HG02840 (cell line): ENCODE results near the gene HNF1A.
A peak's percentile ranks its signal among the peaks of the same experiment; 100 is the strongest.

Source experiments
- ATAC-seq: cut with Tn5 transposase; IDR thresholded peaks from one replicate; pipeline ENCODE4 v1.9.1; 2021; ENCODE audit warnings: mild to moderate bottlenecking, moderate library complexity, moderate number of reproducible peaks; ENCODE audit not compliant: unreplicated experiment, low FRiP score

HNF1A gene

DNA sequence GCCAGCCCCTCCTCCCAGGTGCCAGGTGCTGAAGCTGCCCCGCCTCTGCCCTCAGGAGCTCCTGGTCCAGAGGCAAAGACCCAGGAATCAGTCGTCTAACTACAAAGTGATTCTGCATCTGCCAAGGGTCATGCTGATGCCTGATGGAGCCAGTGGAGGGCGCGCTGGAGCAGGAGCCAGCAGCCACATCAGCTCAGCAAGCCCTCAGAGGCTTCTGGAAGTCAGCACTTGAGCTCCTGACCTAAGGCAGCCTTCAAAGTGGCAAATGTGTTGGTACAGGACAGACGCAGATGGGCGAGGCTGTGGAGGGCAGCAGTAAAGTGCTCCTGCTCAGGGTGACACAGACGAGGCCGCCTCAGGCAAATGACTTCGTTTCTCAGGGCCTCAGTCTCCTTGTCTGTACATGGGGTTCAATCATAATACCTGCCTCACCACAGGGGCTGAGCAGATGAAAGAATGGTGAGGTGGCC lies 27.0 kb downstream of the HNF1A start:
- ATAC-seq = no peak

DNA sequence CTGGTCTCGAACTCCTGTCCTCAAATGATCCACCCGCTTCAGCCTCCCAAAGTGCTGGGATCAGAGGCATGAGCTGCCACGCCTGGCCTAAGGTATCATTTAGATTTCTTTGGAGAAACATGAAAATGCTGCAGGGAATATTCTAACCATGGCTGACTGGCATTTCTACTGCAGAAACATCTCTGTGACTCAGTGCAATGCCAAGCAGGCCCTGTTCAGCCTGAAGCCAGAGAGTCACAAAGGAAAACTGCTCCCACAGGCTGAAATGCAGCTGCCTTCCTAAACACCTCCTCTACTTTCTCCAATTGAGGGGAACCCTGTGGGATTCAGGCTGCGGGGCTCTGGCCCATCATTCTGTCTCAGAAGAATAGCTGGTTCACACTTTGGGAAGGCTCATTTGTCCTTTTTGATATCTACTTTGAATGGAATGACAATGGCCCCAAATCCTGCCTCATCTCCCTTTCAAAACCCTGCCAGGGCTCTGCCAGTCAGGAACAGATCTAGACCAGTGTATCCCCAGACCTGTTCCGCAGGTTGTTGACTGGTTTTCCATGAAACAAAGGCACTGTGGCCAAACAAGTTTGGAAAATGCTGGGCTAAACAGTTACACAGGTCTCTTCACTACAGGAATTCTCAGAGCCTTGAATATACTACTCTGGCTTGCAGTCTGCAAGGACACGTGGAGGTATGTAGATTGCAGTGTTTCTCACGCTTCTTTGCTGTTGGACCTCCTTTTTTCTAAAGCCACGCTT lies 30.2 kb downstream of the HNF1A start:
- no peak for ATAC-seq

- no peak for ATAC-seq
Measured at GRCh38 chr12:121009741-121010140, 31.4 kb downstream of the HNF1A start.

DNA sequence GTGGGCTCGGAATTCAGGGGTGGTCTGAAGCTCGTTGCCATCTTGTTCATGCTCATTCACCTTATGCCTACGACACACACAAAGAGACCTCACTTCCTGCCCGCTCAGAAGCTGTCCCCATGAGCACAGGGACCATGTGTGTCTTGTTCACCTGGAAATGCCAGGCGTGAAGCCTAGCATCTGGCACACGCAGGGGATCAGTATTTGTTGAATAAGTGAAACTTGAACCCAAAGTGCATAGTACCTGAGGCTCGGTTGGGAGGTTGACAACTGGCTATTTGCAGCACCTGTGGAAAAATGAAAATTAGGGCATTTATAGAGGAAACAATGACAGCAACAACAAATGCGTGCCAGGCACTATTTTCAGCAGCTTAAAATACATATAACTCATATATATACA lies 32.5 kb downstream of the HNF1A start:
- ATAC-seq = no peak

DNA sequence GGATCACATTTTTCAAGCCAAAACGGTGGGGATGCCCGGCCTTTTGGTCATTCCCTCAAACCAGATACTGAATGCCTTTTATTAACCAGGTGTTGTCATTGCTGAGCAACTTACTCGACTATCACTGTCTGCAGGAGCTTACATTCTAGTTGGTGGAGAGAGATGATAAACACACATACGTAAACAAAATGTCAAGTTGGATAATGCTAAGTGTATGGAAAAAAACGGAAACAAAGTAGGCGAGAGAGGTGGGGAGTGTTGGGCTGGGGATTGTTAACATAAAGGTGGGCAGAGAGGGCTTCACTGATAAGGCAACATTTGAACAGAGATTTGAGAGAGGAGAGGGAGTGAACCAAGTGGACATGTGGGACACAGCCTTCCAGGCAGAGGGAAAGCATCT lies 33.5 kb downstream of the HNF1A start:
- ATAC-seq = no peak

- ATAC-seq = no peak
Measured at GRCh38 chr12:121013715-121014114, 35.4 kb downstream of the HNF1A start.

GRCh38 chr12:121015825-121016766 lies 37.8 kb downstream of the HNF1A start, which contains the start of gene C12orf43:
TSS of gene C12orf43 (minus strand) at chr12:121016487. CDS start at chr12:121016474, 13 bp downstream.
- peak; percentile 88 for ATAC-seq

- no peak for ATAC-seq
Measured at GRCh38 chr12:121017966-121018491, 39.7 kb downstream of the HNF1A start.

DNA sequence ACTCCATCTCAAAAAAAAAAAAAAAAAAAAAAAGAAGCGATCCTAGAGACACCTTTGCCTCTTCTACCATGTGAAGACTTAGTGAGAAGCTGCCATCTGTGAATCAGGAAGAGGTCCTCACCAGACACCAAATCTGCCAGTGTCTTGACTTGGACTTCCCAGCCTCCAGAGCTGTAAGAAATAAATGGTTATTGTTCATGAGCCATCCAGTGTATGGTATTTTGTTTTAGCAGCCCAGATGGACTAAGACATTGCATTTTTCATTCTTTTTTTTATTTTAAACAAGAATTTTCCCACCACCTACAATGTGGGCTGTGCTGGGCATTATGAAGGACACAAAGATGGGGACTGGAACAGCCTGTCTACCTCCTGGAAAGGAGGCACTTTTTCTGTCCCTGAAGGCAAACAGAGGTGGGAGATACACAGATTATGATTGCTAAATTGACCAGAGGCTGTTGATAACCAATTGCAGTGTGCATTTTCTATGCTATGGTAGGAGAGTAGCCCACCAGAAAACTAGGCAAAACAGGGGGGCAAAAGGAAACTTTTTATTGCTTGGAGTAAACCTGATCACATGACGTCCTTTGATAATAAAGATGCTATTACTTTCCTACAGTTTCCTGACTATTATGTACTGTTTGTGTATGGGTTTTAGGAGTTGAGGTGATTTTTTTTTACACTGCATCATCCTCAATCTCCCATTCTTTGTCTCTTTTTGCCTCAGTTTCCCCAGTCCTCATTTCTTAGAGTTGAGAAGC lies 40.7 kb downstream of the HNF1A start:
- no peak for ATAC-seq

GRCh38 chr12:121021754-121022153 lies 43.4 kb downstream of the HNF1A start:
- no peak for ATAC-seq

DNA sequence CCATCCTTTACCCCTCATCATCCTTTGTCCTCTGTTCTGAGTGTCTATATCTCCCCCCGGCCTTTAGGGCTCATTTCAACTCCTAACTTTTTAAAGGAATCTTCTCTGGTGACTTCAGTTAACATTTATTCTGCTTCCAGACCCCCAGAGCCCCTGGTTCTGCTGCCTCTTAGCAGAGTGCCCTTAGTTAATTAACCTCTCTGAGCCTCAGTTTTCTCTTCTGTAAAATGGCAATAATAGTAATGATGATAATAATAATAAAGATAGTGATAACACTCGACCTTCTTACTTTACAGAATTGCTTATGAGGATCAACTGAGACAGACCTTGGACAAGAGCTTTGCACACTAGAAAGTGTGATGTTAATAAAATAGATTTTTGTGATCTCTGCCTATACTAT lies 44.4 kb downstream of the HNF1A start:
- no peak for ATAC-seq

- no peak for ATAC-seq
Measured at GRCh38 chr12:121023799-121024198, 45.5 kb downstream of the HNF1A start.

DNA sequence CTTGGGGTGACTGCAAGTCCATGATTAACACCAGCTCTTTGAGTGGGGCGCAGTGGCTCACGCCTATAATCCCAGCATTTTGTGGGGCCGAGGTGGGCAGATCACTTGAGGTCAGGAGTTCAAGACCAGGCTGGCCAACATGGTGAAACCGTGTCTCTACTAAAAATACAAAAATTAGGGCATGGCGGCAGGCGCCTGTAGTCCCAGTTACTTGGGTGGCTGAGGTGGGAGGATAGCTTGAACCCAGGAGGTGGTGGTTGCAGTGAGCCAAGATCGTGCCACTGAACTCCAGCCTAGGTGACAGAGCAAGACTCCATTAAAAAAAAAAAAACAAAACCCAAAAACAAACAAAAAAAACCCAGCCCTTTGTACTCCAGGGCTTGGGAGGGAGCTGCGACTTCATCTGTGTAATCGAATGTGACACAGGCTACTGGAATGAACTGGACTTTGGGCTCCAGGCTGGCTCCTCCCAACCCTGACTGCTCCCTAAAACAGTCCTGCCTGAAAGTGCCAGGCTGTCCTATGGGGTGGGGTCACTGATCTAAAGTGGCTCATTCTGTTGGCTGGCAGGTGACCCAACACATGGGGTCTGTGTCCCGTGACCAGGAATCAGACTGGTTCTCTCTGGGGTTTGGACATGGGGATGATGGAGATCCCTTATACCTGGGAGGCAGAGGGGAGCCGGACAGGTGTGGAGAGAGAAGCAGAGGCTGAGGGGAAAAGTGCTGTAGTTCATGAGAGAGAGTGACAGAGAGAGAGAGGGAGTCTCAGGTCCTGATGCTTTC lies 47.3 kb downstream of the HNF1A start:
- ATAC-seq = no peak

- no peak for ATAC-seq
Measured at GRCh38 chr12:121026274-121027045, 48.1 kb downstream of the HNF1A start.

DNA sequence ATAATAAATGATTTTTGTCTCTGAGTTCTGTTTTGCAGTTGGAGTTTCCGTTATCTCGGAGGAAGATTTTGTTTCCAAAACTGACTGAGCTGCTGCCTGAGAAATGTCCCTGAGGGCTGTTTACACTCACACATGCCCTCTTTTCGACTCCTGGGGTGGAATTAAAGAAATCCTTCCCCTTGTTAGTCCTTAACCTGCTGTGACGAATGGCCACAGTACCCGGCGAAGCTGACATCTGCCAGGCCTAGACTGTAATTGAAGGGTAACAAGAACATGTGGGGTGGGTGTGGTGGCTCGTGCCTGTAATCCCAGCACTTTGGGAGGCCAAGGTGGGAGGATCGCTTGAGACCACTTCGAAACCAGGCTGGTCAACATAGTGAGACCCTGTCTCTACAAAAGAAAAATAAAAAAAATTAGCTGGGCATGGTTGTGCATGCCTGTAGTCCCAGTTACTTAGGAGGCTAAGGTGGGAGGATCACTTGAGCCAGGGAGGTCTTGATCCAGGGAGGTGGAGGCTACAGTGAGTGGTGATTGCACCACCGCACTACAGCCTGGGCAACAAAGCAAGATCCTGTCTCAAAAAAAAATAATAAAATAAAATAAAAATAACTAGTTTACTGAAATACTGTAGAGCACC lies 52.4 kb downstream of the HNF1A start:
- no peak for ATAC-seq

DNA sequence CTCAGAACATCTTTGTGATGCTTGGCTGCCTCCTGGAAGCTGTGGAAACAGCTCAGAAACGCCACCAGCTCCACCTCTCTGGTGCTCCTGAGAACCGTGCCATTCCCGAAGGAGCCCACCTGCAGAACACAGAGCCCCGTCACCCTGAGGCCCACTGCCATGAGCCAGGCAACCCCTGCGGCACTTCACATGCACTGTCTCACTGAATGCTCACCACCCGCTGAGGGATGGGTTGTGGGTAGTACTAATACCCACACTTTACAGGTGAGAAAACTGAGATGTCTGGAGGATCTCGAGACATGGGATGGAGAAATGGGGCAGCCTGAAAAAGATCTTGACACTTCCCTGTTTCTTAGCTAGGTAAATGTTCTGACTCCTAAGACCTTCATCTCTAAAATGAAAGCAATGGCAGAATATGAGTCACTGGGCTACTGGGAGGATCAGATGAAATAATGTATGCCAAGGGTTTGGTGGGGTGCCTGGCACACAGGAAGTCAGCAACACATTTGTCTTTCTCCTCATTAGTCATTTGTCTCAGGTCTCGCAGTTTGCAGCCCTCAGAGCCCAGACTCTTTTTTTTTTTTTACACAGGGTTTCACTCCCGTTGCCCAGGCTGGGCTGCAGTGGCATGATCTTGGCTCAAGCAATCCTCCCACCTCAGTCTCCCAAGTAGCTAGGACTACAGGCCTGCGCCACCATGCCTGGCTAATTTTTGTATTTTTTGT lies 55.4 kb downstream of the HNF1A start:
- ATAC-seq = no peak

- ATAC-seq = no peak
Measured at GRCh38 chr12:121034616-121035305, 56.4 kb downstream of the HNF1A start.
